ENCODE results near the gene NEUROG1. TPM values are rescaled to one million over a fixed set of nuclear protein-coding genes. Genes with fewer than 3 reads are reported as not detected.

NEUROG1 gene
- total and polyA plus RNA-seq, 2 of the 13 experiments (the other 11 are each of a cell fraction or from before 2014, with no cell fraction given), result not detected

- TF ChIP-seq CSRNP2 (CRISPR knock-in tag; conservative IDR thresholded peaks at IDR 0.05; ENCODE audit: low read depth), result no peak
- peak; percentile 57; the same call in 1 of the 2 replicates for TF ChIP-seq ARID5B (CRISPR knock-in tag; IDR thresholded peaks at IDR 0.05)
- TF ChIP-seq TARDBP (CRISPR knock-in tag; IDR thresholded peaks at IDR 0.05), result 0 out of 2 replicates have a peak, but pooled peaks have one; percentile 36
- TF ChIP-seq PRDM10 (CRISPR knock-in tag; IDR thresholded peaks at IDR 0.05; ENCODE audit: low read depth), result no peak
- TF ChIP-seq ZNF501 (CRISPR knock-in tag; IDR thresholded peaks at IDR 0.05), result no peak
- no peak for TF ChIP-seq SIX4 (CRISPR knock-in tag; IDR thresholded peaks at IDR 0.05)
- TF ChIP-seq ZNF121 (CRISPR knock-in tag; IDR thresholded peaks at IDR 0.05), result no peak
- peak; percentile 32; the same call in 1 of the 2 replicates for TF ChIP-seq ETV5 (CRISPR knock-in tag; IDR thresholded peaks at IDR 0.05; ENCODE audit: borderline replicate concordance)
- TF ChIP-seq ZNF503 (CRISPR knock-in tag; IDR thresholded peaks at IDR 0.05), result peak; percentile 54; the same call in 1 of the 2 replicates
- TF ChIP-seq ZC3H13 (CRISPR knock-in tag; IDR thresholded peaks at IDR 0.05), result no peak
- no peak for TF ChIP-seq SNAPC2 (CRISPR knock-in tag; IDR thresholded peaks at IDR 0.05)
- no peak for TF ChIP-seq ZNF616 (CRISPR knock-in tag; IDR thresholded peaks at IDR 0.05; ENCODE audit: low read depth)
- peak; percentile 44; the same call in 1 of the 2 replicates for TF ChIP-seq GFI1 (CRISPR knock-in tag; IDR thresholded peaks at IDR 0.05; ENCODE audit: borderline replicate concordance)
- TF ChIP-seq MAX (IDR thresholded peaks at IDR 0.05), result peak; percentile 61
- TF ChIP-seq ZNF264 (CRISPR knock-in tag; IDR thresholded peaks at IDR 0.05), result peak; percentile 92
- peak; percentile 82; the same call in 1 of the 2 replicates for TF ChIP-seq ZSCAN22 (CRISPR knock-in tag; IDR thresholded peaks at IDR 0.05)
These were observed 46.1 kb downstream of the NEUROG1 start (continued) for GRCh38 chr5:135489466-135490244.
